HG03175 (cell line): ENCODE data around the gene TAOK1.
"Not testable (repeated sequence)": the region's sequence is repeated elsewhere in the genome, so short reads cannot be mapped to it uniquely, and the experiment has no call there.

Experiments used
- ATAC-seq: cut with Tn5 transposase; IDR thresholded peaks from one replicate; pipeline ENCODE4 v1.9.1; 2021; ENCODE audit warnings: mild to moderate bottlenecking, moderate library complexity; ENCODE audit not compliant: unreplicated experiment

Gene TAOK1

DNA sequence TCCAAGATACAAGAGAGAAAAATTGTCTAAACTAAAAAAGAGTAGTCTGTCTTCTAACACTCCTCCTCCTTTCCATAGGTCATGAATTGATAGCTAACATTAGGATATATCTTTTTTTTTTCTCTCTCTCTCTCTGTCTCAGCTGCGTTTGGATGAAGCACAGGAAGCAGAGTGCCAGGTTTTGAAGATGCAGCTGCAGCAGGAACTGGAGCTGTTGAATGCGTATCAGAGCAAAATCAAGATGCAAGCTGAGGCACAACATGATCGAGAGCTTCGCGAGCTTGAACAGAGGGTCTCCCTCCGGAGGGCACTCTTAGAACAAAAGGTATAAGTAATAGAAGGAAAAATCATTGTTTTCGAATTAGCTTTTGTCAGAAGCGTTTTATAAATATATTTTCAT is 143.8 kb downstream of the TAOK1 start:
- no peak for ATAC-seq

DNA sequence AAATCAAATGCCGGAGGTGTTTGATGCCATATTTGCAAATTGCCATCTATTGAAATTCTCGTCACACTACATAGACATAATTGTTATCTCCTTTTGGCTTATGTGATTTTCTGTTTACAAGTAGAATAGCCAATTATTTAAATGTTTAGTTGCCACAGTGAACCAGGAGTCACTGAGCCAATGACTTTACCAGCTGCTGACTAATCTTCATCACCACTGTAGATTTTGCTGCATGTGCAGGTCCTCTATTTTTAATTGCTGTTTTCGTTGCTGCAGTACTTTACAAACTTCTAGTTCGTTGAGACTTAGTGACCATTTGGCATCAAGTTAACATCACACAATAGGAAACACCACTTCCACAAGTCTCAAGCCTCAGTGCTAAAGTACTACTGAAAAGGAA is 153.9 kb downstream of the TAOK1 start:
- no peak for ATAC-seq

DNA sequence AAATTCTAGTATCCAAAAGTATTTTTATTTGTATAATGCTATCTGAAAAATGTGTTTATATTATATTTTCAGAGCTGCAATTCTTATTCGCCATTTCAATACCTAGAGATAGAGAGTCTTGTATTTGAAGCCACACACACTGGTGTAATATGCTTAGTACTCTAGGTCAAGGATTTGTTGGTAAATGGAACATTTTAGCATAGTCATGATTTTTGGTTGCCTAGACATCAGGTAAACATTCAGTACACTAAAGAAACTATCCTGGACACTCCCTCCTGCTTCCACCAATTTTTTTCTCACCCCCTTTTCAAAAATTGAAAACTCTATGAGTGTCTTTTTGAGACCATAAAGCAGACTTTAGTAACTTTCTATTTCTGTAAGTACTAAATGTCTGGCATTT is 155.9 kb downstream of the TAOK1 start:
- no peak for ATAC-seq

DNA sequence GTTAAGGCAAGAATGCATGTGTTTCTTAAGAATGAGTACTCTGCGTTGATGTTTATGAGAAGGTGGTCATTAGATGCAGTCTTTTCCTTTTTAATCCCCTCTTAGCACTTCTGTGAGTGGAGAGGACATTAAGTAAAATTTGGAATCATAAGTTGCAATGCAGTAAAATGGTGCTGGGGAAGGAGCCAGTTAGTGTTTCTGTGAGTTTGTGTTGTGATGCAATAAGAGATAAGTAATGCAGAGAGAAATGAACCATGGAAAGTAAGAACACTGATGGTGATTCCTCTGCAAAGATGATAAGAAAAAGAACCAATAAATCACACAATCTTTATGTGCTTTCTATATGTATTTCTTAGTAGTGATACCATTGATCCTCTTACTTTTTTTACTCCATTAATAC is 156.7 kb downstream of the TAOK1 start:
- ATAC-seq, result no peak

DNA sequence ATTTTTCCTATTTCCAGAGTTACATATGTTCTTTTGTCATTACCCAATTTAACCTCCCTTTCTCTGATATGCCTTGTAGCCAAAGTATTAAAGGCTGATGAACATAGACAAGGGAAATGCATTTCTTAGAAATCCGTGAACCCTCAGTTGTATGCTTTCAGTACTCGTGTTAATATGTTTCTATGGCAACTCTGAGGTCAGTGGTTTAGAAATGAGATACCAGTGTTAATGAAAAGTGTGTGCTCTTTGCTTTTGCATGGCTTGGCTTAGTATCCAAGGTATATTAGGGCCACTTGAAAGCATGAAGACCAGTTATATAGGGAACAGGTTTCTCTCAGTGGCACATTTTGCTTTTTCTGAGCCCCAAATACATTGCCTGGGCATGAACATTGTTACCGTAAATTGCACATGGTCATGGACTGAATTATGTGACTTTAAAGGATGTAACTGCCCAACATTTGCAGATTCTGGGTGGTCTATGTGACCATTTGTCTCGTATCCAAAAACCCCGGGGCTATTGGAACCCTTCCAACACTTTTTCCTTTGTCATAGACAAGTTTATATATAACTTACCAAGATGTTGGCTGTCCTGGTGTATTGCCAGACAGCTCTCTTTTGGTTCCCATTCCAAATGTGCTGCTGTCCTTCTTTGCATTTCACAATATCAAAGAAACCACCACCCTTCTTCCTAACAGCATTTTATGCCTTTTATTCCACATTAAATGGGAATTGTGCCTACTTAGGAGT is 159.2 kb downstream of the TAOK1 start:
- ATAC-seq, result peak; percentile 57

DNA sequence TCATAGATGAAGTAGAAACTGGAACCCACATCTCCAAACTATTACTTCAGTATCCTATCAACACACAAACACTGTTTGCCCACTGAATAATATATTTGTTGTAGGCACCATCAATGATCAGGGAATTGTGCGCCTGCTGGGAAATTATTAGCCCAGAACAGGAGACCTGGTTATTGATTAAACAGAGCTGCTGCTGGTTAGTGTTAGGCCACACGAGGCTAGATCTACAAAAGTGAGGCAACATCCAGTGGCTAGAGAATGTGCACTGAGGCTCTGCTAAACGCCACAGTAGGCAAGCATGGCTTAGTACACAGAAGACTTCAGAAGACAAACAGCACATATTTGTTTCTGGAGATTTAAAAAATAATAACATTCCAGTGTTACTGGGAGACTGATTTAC is 165.7 kb downstream of the TAOK1 start:
- ATAC-seq, result no peak

DNA sequence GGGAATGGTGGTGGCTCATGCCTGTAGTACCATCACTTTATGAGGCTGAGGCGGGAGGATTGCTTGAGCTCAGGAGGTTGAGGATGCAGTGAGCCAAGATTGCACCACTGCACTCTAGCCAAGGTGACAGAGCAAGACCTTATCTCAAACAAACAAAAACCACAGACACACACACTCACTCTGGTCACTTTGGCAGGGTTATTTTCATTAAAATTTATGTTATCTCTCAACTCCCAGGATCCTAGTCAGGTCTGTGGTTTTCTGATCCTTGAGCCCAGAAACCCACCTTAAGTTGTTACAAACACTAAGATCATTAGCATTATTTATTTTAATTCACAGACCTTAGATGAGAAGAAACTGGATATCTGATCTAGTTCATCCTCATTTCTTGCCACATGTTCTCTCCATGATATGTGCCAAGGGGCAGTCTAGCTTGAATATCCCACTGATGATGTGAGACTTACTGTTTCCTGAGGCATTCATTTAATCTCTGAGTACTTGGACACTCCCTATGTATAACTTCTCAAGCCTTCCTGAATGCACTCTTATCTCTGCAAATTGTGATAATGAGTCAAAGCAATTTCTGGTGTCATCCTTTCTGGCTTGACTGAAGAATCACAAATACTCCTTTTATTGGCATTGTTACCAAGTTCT is 167.0 kb downstream of the TAOK1 start:
- no peak for ATAC-seq

DNA sequence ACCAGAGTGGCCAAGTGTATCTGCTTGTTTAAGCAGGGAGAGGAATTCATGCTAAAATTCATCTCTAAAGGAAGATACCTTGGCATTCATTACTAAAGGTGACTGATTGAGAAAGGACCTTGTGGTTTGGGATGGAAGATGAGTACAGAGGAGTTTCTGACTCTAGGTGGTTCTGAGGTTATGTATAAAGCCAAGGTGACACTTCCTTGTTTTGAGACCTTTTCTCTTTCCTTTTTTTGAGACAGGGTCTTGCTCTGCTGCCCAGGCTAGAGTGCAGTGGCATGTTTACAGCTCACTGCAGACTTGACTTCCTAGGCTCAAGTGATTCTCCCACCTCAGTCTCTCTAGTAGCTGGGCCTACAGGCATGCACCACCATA is 167.6 kb downstream of the TAOK1 start:
- peak; percentile 45 for ATAC-seq

DNA sequence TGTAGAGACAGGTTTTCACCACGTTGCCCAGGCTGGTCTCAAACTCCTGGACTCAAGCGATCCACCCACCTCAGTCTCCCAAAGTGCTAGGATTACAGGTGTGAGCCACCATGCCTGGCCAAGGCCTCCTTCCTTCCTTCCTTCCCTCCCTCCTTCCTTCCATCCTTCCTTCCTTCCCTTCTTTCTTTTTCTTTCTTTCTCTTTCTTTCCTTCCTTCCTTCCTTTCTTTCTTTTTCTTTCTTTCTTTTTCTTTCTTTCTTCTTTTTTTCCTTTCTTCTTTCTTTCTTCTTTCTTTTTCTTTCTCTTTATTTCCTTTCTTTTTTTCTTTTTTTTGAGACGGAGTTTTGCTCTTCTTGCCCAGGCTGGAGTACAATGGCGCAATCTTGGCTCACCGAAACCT is 168.0 kb downstream of the TAOK1 start:
- not testable (repeated sequence) for ATAC-seq

DNA sequence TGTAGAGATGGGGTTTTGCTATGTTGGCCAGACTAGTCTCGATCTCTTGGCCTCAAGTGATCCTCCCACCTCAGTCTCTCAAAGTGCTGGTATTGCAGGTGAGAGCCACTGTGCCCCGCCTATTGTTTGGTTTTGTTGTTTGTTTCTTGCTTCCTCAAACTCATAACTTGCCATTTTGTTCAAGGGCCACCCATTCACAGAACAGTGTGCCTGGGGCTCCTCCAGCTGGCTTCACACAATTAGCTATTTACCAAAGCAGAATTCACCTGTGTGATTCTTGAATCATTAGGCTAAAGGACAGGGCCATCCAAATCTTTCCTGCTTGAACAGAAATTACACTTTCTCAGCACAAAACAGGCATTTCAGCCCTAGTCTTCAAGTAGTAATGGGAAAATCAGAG is 169.5 kb downstream of the TAOK1 start:
- ATAC-seq, result no peak

DNA sequence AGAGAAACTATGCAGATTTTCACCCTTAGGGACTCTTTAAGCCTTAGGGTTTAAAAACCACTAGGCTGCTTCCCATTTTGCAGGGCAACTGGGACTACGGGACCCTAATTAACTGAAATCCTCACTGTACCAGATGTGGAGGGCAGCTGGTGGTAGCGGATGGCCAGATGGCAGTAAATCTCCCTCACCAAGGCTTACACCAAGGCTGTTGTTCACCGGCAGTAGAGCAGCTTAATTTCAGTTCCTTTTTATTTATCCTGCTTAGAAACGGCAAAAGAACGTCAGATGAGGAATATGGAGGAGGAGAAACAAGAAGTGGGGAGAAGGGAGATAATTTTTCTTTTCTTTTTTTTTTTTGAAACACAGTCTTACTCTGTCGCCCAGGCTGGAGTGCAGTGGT is 170.2 kb downstream of the TAOK1 start:
- peak; percentile 42 for ATAC-seq

DNA sequence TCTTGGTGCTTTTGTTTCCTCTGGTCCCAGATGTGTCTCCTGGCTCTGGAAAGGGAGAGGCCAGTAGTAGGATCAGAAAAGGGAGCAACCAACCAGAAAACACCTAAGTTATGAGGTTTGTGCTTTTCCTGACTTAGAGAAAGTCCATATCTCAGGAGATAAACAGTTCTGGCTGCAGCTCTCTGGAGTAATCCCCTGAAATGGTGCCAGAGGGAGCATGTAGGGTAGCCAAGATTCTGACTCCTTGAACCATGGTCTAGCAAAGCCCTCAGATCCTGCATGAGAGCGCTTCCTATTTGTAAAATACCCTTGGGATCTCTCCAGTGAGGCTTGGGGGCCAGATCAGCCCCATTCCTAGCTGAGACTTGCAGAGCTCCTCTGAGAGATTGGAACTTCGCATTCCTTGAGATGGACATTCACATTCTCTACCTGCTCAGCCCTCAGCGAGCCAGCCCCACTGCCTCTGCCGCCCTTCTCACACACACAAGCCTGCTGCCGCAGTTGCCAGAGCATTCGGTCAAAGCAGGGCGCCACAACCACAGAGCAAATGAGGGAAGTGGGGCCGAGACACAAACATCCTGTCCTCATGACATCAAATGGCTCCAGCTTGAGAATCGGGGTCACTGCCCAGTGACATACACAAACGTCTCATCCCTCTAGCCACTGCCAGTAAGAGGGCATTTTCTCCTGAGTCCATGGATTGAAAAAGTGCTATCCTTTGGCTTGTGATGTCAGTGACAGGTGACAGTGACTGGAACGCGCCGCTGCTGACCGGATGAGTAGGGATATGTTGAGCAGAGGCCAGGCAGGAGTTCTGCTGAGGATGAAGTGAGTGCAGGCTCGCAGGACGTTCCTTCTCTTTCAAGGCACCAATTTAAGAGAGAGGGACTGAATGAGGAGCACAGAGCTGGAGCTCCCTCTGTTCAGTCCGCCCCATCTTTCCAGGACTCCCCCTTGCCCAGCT is 171.7 kb downstream of the TAOK1 start:
- ATAC-seq, result no peak

DNA sequence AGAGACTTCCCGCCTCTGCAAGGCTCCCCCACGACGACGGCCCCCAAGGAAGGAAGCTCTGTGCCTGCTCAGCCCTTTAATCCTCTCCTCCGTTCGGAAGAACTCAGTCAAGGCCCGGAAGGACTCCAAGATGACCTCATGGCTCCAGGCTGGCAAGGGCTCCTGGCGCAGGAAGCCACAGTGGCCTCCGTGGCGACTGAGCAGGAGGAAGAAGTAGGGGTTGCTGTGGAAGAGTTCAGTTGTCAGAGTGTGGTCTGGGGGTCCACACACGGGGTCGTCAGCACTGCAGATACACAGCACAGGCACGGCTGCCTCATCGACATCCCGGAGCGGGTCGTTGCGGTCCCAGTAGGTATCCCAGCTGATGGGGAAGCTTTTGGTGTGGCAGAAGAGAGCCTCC is 172.5 kb downstream of the TAOK1 start:
- no peak for ATAC-seq

DNA sequence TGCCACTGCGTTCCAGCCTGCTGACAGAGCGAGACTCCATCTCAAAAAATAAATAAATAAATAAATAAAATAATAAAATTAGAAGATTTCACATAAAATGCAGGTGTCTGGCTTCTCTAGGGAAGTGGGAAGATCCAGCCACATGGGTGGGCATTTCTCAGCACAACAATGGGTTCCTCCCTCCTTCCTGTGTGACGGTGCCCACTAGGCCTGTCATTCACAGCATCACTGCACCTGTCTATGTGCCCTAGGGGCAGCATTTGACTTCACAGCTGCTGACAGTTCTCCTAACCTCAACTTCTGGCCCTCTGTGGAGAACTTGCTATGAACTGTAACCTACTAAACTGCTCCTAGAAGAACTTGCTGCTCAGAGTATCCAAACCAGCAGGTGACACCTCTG is 173.7 kb downstream of the TAOK1 start:
- ATAC-seq, result no peak

DNA sequence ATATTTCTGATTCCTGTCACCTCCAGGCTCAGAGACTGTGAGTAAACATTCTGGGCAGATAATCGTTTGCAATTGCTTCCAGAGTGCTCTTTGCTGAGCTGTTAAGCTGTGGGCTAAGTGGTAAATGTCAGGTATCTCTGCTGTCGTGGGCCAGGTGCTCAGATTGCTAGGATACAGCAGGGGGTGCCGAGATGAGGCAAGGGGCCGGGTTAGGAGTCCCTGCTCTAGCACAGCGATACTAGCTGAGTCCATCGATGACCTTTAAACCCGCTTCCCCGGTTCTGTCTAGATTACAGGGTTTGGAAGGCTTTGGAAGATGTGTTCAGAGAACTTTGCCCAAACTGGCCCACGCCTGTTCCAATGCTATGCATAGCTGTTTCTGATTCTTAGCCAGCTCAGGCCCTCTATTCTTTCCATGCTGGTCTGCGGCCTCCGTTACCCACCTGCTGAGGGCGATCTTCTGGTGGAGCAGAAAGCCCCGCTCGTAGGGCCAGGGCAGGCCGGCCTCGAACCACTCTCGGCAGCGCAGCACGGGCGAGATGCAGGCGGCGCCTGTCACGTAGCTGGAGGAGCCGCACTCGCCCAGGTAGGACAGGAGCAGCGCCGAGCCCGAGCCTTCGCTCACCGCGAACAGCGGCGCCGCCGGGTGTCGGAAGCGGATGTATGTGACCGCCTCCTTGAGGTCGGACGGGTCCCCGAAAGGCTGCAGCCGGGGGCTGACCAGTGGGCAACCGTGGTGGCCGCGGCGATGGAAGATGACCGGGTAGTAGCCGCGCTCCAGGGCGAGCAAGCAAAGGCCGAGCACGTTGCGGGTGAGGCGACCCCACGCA is 175.7 kb downstream of the TAOK1 start:
- ATAC-seq, result no peak

DNA sequence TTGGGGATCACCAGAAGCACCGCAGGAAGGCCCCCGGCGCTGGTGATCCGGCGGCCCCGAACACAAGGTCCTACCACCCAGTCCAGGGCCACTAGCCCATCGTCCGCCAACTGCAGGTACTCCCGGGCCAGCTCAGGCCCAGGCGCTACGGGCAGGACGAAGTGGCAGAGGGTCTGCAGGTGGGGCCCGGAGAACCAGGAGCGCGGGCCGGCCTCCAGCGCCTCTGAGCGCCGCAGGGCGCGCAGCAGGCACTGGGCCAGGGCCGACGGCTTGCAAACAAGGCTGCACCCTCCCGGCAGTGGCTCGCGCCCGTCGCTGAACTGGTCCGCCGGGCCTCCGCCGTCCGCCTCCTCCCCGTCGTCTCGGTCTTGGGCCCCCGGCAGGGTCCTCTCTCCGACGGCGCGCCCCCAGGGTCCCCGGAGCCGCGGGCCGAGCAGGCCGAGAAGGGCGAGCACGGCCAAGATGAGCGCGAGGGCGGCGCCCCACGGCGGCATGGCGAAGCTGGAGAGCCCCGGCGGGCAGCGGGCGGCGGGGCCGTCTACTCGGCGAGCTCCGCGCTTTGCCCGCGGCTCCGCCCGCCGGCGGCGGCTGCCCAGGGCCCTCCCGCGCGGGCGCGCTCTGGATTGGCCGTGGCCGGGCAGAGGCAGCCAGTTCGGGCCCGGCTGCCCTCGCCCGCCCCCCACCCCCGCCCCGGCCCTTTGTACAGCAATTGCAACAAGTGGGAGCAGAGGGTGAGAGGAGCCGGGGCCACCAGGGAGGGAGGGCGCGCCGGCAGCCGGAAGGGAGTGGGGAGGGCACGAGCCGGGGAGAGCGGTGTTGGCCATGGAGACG is 176.5 kb downstream of the TAOK1 start, which contains the start of gene ABHD15:
TSS of gene ABHD15 (minus strand) at position 565 of the 831 bp plus-strand sequence. CDS start at position 494, 71 bp downstream.
- ATAC-seq, result peak; percentile 27

DNA sequence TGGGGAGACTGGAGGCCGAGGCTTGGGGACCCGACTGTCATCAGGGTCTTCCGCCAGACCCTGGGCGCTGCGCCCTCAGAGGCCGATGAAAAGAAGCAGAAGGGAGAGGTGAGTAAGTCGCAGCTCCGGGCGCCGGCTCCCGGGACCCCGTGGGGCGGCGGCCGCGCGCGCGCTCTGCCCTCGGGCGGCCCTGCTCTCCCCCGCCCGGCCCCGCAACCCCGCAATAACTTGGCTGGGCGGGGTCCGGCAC is 177.1 kb downstream of the TAOK1 start:
- peak; percentile 2 for ATAC-seq

DNA sequence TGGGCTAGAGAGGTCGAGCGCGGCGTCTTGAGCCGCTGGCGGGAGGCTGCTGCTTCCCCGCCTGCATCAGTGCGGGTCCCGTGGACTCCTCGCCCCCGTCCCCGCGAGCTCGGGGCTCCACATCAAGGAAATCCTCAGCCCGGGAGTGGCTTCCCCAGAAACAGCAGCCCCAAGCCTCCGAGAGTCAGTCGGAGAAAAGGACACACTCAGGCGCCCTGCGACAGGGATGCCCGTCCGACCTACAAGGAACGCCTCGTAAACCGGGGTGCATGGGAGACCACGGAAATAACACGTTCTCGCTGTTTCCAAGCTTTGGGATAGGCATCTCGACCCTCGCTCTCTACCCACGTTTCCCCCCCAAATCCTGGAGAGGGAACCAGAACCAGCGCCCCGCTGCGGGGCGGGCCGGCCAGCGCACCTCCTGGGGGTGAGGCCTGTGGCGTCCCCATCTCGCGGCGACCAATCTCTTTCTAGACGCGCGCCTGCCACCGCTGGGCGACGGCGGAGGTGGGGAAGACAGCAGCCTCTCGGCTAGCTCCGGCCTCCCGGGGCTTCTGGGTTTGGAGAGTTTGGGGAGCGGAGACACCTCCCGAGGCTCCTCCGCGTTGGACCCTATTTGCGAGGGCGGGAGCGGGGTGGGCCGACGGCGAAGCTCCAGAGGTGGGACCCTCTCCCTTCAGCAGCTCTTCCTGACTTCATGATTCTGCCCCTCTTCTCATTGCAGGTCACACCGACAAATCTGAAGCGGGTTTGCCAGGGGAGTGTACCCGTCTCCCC is 177.6 kb downstream of the TAOK1 start:
- ATAC-seq, result peak; percentile 36
